GM19438 (cell line): ENCODE results near the gene PI4KA.
"Not testable (repeated sequence)": the region's sequence is repeated elsewhere in the genome, so short reads cannot be mapped to it uniquely, and the experiment has no call there.

Experiments
- ATAC-seq: cut with Tn5 transposase; IDR thresholded peaks from one replicate; pipeline ENCODE4 v1.9.1; 2021; ENCODE audit warnings: low read depth; ENCODE audit not compliant: unreplicated experiment

The PI4KA gene

GRCh38 chr22:20858615-20859416 is at the start of gene PI4KA, which contains the start of gene SNAP29:
Gene PI4KA (minus strand): TSS chr22:20858811. CDS start chr22:20858725, 86 bp downstream.
Gene SNAP29 (plus strand): TSS chr22:20859007. CDS start chr22:20859111, 104 bp downstream.
- ATAC-seq, result peak; percentile 91

GRCh38 chr22:20906387-20906767 is 47.8 kb upstream of the PI4KA start:
- ATAC-seq, result no peak

DNA sequence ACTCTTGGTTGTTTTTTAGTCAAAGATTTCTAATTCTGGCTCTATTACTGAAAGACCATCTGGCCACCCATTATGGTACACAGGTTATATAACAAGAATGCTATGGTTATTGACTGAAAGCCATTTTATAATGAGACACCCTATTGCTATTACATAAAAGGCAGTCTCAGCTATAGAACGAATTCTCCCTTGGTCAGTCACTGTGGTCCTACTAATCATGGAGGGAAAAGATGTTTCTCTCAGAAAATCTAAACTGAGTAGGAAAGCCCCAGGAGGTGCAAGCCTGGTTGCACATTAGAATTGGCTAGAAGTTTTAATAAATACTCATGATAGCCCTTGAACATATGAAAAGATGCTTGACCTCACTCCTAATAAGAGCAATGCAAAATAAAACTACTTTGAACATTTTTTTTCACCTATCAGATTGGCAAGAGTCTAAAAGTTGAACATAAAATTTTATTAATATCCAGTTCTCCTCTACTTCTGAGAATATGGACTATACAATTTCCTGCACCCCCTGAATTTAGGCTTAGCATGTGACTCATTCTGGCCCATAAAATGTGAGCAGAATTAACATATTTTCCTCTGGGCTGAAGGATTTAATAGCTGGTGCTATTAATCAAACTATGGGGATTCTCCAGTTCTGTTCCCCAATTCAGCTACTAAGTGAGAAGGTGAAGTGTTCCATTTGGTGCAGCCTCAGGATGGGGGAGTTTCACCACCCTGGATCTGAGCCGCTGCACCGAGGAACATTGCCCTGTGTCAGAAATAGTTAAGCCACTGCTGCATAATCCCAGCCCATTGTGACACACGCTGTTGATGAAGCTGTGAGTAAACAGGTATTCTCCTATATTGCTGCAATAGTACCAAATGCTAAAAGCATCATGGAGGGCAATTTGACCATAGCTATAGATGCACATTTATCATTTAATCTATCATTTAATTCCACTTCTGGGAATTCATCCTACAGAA is 47.1 kb upstream of the PI4KA start:
- no peak for ATAC-seq

DNA sequence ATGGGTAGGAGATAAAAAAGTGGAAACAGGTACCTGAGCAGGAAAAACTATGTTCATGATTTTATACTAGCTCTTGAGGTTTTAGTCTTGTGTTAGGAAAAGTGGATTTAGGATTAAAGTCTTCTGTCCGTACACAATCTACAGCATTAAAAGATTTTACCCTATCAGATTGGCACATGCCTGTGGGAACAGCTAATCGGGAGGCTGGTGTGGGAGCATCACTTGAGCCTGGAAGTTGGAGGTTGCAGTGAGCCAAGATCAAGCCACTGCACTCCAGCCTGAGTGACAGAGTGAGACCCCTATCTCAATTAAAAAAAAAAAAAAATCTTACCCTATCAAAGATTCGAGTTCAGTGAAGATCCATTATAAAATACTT is 46.4 kb upstream of the PI4KA start:
- no peak for ATAC-seq

- no peak for ATAC-seq
Observed at GRCh38 chr22:20904008-20904979, 45.7 kb upstream of the PI4KA start.

DNA sequence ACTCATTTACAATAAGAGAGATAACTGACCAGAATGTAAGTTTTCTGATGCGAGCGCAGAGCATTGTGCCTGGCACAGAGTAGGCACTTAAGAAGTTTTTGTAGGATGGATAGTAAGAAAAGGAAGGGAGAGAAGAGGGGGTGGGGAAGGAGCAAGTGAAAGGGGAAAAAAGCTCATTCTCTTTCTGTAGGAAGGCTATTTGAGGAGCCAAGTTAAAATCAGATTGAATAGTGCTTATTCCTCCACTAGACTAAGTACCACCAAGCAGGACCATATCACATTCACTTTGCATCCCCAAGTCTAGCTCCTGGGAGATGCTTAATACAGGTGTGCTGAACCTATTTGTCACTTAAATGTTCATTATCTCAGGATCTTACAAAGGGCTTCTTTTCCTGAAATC is 44.5 kb upstream of the PI4KA start:
- ATAC-seq, result no peak

DNA sequence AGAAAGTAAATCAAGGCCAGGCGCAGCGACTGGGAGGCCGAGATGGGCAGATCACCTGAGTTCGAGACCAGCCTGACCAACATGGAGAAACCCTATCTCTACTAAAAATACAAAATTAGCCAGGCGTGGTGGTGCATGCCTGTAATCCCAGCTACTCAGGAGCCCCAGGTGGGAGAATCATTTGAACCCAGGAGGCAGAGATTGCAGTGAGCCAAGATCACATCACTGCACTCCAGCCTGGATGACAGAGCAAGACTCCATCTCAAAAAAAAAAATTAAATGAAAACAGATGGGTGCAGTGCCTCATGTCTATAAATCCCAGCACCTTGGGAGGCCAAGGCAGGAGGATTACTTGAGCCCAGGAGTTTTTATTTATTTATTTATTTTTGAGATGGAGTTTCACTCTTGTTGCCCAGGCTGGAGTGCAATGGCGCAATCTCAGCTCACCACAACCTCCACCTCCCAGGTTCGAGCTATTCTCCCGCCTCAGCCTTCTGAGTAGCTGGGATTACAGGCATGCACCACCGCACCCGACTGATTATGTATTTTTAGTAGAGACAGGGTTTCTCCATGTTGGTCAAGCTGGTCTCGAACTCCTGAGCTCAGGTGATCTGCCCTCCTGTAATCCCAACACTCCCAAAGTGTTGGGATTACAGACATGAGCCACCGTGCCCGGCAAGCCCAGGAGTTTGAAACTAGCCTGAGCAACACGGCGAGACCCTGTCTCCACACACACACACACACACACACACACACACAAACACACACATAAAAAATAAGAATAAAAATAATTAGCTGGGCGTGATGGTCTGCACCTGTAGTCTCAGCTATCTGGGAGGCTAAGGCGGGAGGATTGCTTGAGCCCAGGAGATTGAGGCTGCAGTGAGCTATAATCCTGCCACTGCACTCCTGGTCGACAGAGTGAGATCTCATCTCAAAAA is 42.8 kb upstream of the PI4KA start:
- ATAC-seq, result not testable (repeated sequence)

DNA sequence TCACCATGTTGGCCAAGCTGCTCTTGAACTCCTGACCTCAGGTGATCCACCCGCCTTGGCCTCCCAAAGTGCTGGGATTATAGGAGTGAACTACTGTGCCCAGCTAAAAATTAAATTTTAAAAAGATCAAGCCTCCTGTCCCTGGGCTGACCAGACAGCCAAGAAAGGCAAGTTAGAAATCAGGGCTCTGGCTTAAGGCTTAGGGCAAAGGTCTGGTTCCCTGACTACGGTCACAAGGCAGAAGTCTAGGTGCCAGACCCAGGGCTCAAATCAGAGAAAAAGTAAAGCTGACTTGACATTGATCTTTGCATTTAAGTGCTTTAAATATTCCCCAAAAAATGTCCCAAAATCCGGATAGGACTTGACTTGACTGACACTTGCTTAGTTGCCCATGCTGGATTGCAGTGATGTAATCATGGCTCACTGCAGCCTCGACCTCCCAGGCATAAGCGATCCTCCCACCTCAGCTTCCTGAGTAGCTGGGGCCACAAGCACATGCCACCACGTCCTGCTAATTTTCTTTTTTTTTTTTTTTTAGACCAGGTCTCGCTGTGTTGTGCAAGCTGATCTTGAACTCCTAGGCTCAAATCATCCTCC is 41.3 kb upstream of the PI4KA start:
- no peak for ATAC-seq

GRCh38 chr22:20897737-20898136 is 39.1 kb upstream of the PI4KA start:
- ATAC-seq, result not testable (repeated sequence)

- no peak for ATAC-seq
Observed at GRCh38 chr22:20890975-20891374, 32.4 kb upstream of the PI4KA start.

- ATAC-seq, result no peak
Observed at GRCh38 chr22:20889904-20890540, 31.4 kb upstream of the PI4KA start.

- no peak for ATAC-seq
Observed at GRCh38 chr22:20889025-20889704, 30.6 kb upstream of the PI4KA start.

DNA sequence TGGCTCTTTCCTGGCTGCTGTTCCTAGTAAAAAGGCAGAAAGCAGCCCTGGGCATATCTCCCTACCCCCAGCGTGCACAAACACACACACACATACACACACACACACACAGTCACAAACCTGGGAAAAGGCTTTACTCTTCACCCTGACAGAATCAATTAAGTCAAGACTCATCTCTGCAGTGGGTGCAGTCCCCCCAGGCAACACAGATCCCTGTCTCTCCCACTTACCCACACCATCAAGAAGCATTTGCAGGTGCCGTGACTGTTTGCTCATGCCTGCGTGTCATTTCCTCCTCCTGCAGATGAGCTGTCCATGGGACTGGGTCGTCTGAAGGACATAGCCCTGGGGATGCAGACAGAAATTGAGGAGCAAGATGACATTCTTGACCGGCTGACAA is 28.8 kb upstream of the PI4KA start:
- ATAC-seq, result no peak

GRCh38 chr22:20885557-20886323 is 27.1 kb upstream of the PI4KA start:
- ATAC-seq, result no peak

GRCh38 chr22:20885017-20885556 is 26.5 kb upstream of the PI4KA start:
- no peak for ATAC-seq

DNA sequence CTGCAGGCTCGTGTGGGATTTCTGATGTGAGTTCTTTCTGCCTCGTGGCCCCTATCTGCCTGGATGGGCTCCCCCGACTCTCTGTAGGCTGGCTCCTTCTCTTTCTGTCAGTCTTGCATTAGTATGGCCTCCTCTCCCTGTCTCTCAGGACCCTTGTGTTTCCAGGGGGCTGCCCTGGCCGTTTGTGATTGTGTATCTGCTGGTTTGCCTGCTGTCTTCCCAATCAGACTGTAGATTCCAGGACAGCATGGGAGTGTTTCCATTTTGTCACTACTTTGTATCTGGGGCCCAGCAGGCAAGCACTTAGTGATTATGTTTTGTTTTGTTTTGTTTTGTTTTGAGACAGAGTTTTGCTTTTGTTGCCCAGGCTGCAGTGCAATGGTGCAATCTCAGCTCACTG is 25.8 kb upstream of the PI4KA start:
- no peak for ATAC-seq

DNA sequence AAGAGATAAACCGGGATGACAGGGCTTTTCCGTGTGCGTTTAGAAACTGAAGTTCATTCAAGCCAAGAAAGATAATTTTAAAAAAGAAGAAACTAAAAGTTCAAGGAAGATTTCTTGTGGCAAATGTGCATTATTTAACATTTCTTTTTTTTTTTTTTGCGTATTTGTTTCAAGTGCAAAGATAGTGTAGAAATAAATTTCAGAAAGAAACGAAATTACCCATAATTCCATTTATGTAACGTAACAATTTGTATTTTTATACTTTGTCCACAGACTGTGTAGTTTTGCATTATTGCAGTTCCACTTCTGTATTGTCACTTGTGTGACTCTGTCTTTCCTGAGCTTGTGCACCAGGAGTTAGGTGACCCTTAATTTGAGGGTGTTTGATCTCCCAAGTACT is 24.2 kb upstream of the PI4KA start:
- ATAC-seq, result no peak
